NCI-H345 (cell line): ENCODE measurements around the gene SMG1.
A peak's percentile ranks its signal among the peaks of the same experiment; 100 is the strongest.
"Not testable (repeated sequence)": the region's sequence is repeated elsewhere in the genome, so short reads cannot be mapped to it uniquely, and the experiment has no call there.

ENCODE experiments used
- DNase-seq: peaks from one replicate; lab custom pipeline; 2025; lab: John Stamatoyannopoulos, UW

SMG1 gene

GRCh38 chr16:18925986-18926865 is at the start of gene SMG1:
Gene SMG1 (minus strand): TSS chr16:18926408. CDS start chr16:18926041, 367 bp downstream.
- peak; percentile 92 for DNase-seq

DNA sequence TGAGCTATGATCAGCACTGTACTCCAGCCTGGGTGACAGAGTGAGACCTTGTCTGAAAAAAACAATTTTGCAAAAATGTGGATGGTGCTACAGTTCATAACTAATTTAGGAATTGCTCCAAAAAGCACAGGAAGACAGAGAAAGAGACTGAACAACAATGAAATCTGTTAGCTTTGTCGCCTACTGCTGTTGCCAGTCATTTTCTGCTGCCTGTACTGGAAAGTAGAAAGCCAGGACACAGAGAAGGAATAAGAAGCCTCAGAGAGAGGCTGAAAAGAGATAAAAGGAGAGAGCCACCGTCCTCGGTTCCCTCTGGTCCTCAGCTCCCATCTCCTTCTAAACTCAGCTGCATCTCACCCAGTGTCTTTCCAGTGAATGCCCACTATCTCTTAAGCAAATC is 48.9 kb upstream of the SMG1 start:
- DNase-seq, result no peak

DNA sequence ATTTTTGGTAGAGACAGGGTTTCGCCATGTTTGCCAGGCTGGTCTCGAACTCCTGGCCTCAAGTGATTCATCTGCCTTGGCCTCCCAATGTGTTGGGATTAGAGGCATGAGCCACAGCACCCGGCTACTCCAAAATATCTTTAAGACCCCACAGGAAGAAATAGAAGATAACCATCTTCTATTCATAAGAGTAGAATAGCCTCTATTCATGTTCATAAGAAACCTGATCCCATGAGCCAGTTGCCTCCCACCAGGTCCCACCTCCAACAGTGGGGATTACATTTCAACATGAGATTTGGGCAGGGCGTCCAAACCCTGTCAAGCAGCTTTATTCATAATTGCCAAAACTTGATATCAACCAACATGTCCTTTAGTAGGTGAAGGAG is 43.6 kb upstream of the SMG1 start:
- no peak for DNase-seq

DNA sequence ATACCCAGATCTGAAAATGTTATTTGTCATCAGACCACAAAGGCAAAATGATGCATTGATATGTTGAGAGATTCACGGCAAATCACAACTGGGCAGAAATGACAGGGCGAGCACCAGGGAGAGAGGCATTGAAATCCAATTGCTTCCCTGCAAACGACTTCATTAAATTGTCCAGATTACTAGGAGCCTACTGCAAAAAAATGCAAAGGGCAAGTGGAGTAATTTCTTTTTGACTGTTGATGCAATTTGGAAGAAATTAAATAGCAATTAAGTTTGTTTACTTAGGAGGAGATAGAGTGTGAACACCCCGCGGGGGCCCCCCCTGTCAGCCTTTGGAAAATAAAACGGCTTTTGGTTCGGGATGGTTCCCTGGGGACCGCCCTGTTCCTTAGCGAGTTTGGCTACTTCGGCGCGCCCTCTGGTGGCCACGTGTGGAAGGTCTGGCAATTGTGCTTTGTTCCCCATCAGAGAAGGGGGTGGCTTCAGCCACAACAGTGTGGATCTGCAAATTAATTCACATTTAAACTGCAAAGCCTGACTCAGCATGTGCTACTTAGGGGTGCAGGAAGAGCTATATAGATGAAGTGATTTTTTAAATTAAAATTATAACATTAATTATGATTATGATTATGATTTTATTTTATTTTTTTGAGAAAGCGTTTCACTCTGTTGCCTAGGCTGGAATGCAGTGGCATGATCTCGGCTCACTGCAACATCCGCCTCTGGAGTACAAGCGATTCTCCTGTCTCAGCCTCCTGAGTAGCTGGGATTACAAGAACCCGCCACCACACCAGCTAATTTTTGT is 43.0 kb upstream of the SMG1 start:
- peak; percentile 90 for DNase-seq

GRCh38 chr16:18966791-18967190 is 40.6 kb upstream of the SMG1 start:
- DNase-seq, result no peak

DNA sequence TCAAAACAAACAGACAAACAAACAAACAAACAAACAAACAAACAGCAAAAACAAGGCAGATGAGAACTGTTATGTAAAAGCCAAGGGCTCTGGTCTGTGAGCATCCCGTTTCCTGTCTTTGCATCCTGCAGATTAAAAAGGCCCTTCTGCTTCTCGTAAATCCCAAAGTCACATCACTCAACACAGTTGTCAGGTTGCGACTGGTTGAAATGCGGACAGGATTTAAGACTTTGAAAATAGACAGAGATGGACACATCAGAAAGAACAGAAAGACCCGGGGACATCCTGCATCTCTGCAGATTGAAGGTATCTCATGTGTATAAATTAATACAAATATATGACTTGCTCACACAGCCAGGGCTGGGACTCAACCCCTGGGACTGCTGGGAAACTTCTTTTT is 39.3 kb upstream of the SMG1 start:
- no peak for DNase-seq

- no peak for DNase-seq
Observed at GRCh38 chr16:18959031-18959505, 32.9 kb upstream of the SMG1 start.

DNA sequence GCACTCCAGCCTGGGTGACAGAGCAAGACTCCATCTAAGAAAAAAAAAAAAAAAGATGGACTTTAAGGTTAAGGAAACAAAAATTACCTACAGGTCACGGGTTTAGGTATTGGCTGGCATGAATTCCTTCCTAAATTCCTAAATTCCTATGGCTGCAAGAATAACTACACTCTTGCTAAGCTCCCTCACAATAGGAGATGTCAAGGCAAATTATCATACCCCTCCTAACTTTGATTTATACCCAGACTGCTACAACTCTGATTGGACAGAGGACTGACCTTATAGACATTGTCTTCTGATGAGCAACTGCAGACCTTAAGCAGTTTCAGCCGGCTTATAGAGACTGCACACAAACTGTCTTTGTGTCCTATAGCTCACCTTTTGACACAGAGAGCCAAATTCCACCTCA is 32.4 kb upstream of the SMG1 start:
- DNase-seq, result no peak

DNA sequence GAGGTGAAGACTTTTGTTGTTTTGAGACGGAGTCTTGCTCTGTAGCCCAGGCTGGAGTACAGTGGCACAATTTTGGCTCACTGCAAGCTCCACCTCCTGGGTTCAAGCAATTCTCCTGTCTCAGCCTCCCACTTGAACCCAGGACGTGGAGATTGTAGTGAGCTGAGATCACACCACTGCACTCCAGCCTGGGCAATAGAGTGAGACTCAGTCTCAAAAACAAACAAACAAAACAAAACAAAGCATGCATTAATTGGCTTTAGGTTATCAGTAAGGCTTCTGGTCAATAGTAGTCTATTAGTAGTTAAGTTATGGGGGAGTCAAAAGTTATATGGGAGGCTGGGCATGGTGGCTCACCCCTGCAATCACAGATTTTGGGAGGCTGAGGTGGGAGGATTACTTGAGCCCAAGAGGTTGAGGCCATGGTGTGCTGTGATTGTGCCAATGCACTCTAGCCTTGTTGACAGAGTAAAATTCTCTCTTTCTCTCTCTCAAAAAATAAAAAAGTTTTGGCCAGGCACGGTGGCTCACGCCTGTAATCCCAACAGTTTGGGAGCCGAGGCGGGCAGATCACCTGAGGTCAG is 30.5 kb upstream of the SMG1 start:
- DNase-seq, result not testable (repeated sequence)

- DNase-seq, result not testable (repeated sequence)
Observed at GRCh38 chr16:18955874-18956580, 29.8 kb upstream of the SMG1 start.

- DNase-seq, result no peak
Observed at GRCh38 chr16:18953547-18953946, 27.3 kb upstream of the SMG1 start.

GRCh38 chr16:18950469-18951185 is 24.4 kb upstream of the SMG1 start:
- DNase-seq, result no peak

GRCh38 chr16:18948372-18949020 is 22.3 kb upstream of the SMG1 start:
- DNase-seq, result no peak

- DNase-seq, result no peak
Observed at GRCh38 chr16:18945233-18945632, 19.0 kb upstream of the SMG1 start.

GRCh38 chr16:18943414-18943813 is 17.2 kb upstream of the SMG1 start:
- no peak for DNase-seq

DNA sequence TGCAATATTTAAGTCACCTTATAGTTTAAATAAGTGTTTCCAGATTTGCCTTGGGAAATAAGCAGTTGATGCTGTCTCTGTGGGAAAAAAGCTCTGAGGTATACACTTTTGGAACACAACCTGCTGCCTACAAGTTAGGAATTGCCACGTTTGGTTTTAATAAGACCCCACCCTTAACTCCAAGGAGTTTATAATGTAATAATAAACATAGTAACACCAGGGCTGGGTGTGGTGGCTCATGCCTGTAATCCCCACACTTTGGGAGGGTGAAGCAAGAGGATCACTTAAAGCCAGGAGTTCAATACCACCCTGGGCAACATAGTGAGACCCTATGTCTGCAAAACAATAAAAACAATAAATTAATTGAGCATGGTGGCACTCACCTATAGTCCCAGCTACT is 15.9 kb upstream of the SMG1 start:
- no peak for DNase-seq

GRCh38 chr16:18941471-18941870 is 15.3 kb upstream of the SMG1 start:
- DNase-seq, result no peak

- DNase-seq, result no peak
Observed at GRCh38 chr16:18938986-18939385, 12.8 kb upstream of the SMG1 start.

GRCh38 chr16:18937390-18937789 is 11.2 kb upstream of the SMG1 start:
- DNase-seq, result no peak

DNA sequence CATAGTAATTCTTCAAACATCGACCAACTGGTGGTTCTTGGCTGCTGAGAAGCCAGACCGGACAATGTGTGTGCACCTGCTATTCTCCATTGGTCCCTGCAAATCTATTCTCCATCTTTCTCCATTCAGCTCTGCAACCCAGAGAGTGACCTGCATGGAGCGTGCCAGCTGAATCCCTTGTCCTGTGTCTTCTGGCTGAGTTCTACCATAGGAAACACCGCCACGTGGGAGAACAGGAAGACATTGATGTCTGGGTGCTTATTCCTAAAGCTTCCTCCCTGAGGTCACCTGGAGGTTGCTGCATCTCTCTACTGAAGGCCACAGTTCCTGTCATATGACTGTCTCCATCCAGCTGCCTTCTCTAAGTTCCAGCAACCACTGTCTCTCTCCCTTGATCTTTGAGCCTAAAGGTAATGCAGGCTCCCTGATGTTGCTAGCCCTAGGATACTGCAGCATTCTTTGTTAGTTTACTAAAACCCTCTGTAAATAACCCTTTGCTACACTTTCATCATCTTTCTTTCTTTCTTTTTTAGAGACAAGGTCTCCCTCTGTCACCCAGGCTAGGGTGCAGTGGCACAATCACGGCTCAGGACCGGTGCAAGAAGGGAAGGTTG is 10.6 kb upstream of the SMG1 start:
- DNase-seq, result no peak
